PC-3 (cell line): Measurements from ENCODE around the gene PPFIBP1. TPM values are rescaled to one million over a fixed set of nuclear protein-coding genes. Genes with fewer than 3 reads are reported as not detected.

Source experiments
- ATAC-seq: fragments of 200-7000 bp; cut with Tn5 transposase; 2 replicates; pipeline ENCODE4 v1.9.1; 2020; ENCODE audit warnings: mild to moderate bottlenecking, moderate library complexity
- BruUV-seq: library from RNA; stranded (reverse); fragments of 400-500 nt; replicated peaks from 2 replicates; lab custom pipeline; 2021; lab: Mats Ljungman, UMichigan
- CTCF ChIA-PET: fragments of 300-600 bp; sonication (Branson Sonifier 250); formaldehyde crosslinking; loops from one replicate; lab custom pipeline; 2022; ENCODE audit warnings: antibody characterized with exemption; lab: Charles Lee
- POLR2A ChIA-PET: fragments of 300-600 bp; sonication (Branson Sonifier 250); formaldehyde crosslinking; loops from one replicate; lab custom pipeline; 2022; ENCODE audit warnings: antibody characterized with exemption; ENCODE audit not compliant: unreplicated experiment; lab: Charles Lee
- DNase-seq: peaks from one replicate; pipeline ENCODE4 v3.0.0-alpha.2; 2015
- H2AFZ ChIP-seq: fragments of 300-600 bp; sonication (generic); 2 replicates; pipeline ENCODE4 v1.6.0; 2016; ENCODE audit warnings: antibody characterized with exemption, low read length
- H3F3A ChIP-seq: fragments of 300-600 bp; sonication (generic); one replicate; pipeline ENCODE4 v1.6.0; 2017; ENCODE audit warnings: antibody characterized with exemption, low read length, control low read depth, mild to moderate bottlenecking; ENCODE audit not compliant: unreplicated experiment
- H3K27ac ChIP-seq: fragments of 300-600 bp; sonication (generic); 2 replicates; pipeline ENCODE4 v1.5.1; 2016; ENCODE audit warnings: mild to moderate bottlenecking, low read length
- H3K27me3 ChIP-seq: fragments of 300-600 bp; sonication (generic); 2 replicates; pipeline ENCODE4 v1.6.1; 2016; ENCODE audit warnings: low read length, mixed read lengths
- H3K36me3 ChIP-seq: fragments of 300-600 bp; sonication (generic); 2 replicates; pipeline ENCODE4 v1.6.1; 2016; ENCODE audit warnings: low read depth, mixed run types, low read length, mixed read lengths
- H3K4me1 ChIP-seq: fragments of 300-600 bp; sonication (generic); 2 replicates; pipeline ENCODE4 v1.5.1; 2016; ENCODE audit warnings: low read length; ENCODE audit not compliant: insufficient read depth
- H3K4me2 ChIP-seq: fragments of 300-600 bp; sonication (generic); 2 replicates; pipeline ENCODE4 v1.6.0; 2016; ENCODE audit warnings: low read length
- H3K4me3 ChIP-seq: fragments of 300-600 bp; sonication (generic); 2 replicates; pipeline ENCODE4 v1.5.1; 2016; ENCODE audit warnings: mild to moderate bottlenecking, low read length, mixed read lengths
- H3K79me2 ChIP-seq: fragments of 300-600 bp; sonication (generic); 2 replicates; pipeline ENCODE4 v1.6.1; 2017; ENCODE audit warnings: low read length, mixed read lengths
- H3K9ac ChIP-seq: fragments of 300-600 bp; sonication (generic); 2 replicates; pipeline ENCODE4 v1.6.0; 2016; ENCODE audit warnings: mild to moderate bottlenecking, low read length
- H3K9me2 ChIP-seq: fragments of 300-600 bp; sonication (generic); replicated peaks from 2 replicates; pipeline ENCODE4 v1.6.1; 2016; ENCODE audit warnings: mixed run types, low read length, mixed read lengths
- H3K9me3 ChIP-seq: fragments of 300-600 bp; sonication (generic); 2 replicates; pipeline ENCODE4 v1.6.1; 2016; ENCODE audit warnings: low read length, mixed read lengths
- H4K20me1 ChIP-seq: fragments of 300-600 bp; sonication (generic); 2 replicates; pipeline ENCODE4 v1.6.1; 2016; ENCODE audit warnings: low read length, mixed read lengths
- CTCF ChIP-seq: fragments of 300-600 bp; sonication (generic); conservative IDR thresholded peaks from 2 replicates; pipeline ENCODE4 v1.5.1; 2017; ENCODE audit warnings: antibody characterized with exemption, low read depth, mild to moderate bottlenecking, low read length
- EZH2 ChIP-seq: fragments of 300-600 bp; sonication (generic); IDR thresholded peaks from one replicate; pipeline ENCODE4 v1.6.1; 2017; ENCODE audit warnings: antibody characterized with exemption, mild to moderate bottlenecking, low read length; ENCODE audit not compliant: unreplicated experiment
- EZH2phosphoT487 ChIP-seq: fragments of 300-600 bp; sonication (generic); IDR thresholded peaks from 2 replicates; pipeline ENCODE4 v1.6.1; 2018; ENCODE audit warnings: mild to moderate bottlenecking, antibody characterized with exemption, low read length, borderline replicate concordance
- intact Hi-C: fragments of 100-400 bp; cut with micrococcal nuclease; formaldehyde crosslinking; loops from 2 replicates; pipeline ENCODE4 v1.9.0; 2023
- total RNA-seq: library from RNA; depleted of rRNA; stranded (reverse); fragments of >200 nt; gene quantifications from 2 replicates; pipeline ENCODE4 v1.2.3, GENCODE V29; 2014

Gene PPFIBP1
- total RNA-seq, 1 experiment from 2014 or later = 56.9 TPM

DNA sequence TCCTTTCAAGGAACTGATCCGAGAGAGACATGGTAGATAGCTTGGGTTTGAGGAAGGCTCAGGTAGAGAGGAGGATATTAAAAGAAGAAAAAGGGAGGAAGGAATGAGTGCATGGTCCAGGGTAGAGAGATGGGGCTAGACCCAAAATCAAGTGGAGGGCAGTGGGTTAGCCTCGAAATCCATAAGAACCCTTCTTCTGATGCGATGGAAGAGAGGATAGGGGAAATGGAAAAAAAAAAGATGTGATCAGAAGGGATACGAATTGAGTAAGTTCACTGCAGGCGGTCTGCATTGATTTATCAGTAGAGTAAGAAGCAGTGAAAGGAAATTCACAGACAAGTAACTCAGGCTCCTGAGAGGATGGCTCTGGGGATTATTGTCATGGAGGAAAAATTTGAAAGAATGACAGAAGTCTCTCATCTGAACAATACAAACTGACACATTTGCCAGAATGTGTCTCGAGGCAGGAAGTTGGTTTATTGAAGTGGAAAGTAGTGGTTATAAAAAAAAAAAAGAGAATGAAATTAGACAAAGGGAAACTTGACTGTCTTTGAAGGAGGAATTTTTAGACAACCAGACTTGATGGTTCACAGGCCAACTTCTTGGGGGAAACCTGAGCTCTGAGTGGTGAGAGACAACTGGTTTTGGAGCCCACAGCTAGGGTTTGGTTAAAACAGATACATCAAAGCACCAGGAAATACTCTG, 10.2 kb downstream of the PPFIBP1 start:
- intact Hi-C loops = no loop called here
- Histone ChIP-seq H2AFZ (no peak overlapping the region), H3K36me3 (peaks cover 11% of the 10 kb centered on the region), H3K4me1 (peaks cover 18% of the 10 kb centered on the region), H3F3A (no peaks in the 10 kb centered on the region), H3K79me2 (peaks cover 97% of the 10 kb centered on the region), H3K9me2 (no peaks in the 10 kb centered on the region), H3K4me2 (no peak overlapping the region), H3K27me3 (no peaks in the 10 kb centered on the region), H4K20me1 (no peaks in the 10 kb centered on the region), H3K4me3 (no peak overlapping the region), H3K9ac (no peak overlapping the region), H3K27ac (no peak overlapping the region), H3K9me3 (no peaks in the 10 kb centered on the region)
- no TSS peak for BruUV-seq
- TF ChIP-seq CTCF (no peak), EZH2 (no peak), EZH2phosphoT487 (no peak)
- POLR2A ChIA-PET = interaction anchor here (0.6 kb wide), 1 partner anchor 11 kb away, joined by 3 read pairs; no protein-coding TSS in a partner anchor
- CTCF ChIA-PET = no interaction called here
- ATAC-seq (no peak), DNase-seq (no peak)

DNA sequence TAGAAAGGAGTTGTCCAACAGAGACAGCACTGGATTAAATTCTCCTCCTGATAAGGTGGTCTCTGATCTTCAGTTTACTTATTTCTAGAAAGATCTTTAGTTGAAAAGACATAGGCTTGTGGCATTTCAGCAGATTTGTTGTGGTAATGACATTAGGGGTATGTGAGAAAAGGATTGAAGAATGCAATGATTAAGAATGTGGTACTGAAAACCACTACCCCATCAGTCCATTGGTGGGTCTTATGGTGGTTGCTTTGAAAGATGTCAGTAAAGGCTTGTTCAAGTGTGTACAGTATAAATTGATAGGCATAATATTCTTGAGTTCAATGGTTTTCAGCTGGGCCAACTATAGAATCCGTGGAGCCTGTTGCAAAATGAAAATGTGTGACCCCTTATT, 10.8 kb downstream of the PPFIBP1 start:
- POLR2A ChIA-PET = interaction anchor here (0.6 kb wide), 1 partner anchor 10 kb away, joined by 3 read pairs; no protein-coding TSS in a partner anchor
- no peaks in the 10 kb centered on the region for H3K9me3 ChIP-seq
- H3K27ac ChIP-seq = no peak overlapping the region
- H4K20me1 ChIP-seq = no peaks in the 10 kb centered on the region
- no TSS peak for BruUV-seq
- CTCF ChIA-PET = no interaction called here
- H3K9ac ChIP-seq = no peak overlapping the region
- no peak overlapping the region for H3K4me3 ChIP-seq
- H3K4me1 ChIP-seq = peaks cover 20% of the 10 kb centered on the region
- no peak for DNase-seq
- intact Hi-C loops = no loop called here
- no peaks in the 10 kb centered on the region for H3K9me2 ChIP-seq
- peaks cover 11% of the 10 kb centered on the region for H3K36me3 ChIP-seq
- H3K27me3 ChIP-seq = no peaks in the 10 kb centered on the region
- H3K4me2 ChIP-seq = no peak overlapping the region
- TF ChIP-seq EZH2 (no peak), CTCF (no peak), EZH2phosphoT487 (no peak)
- ATAC-seq = no peak
- H2AFZ ChIP-seq = no peak overlapping the region
- no peaks in the 10 kb centered on the region for H3F3A ChIP-seq
- H3K79me2 ChIP-seq = peaks cover 97% of the 10 kb centered on the region

GRCh38 chr12:27535318-27535717, 11.3 kb downstream of the PPFIBP1 start:
- DNase-seq (no peak), ATAC-seq (no peak)
- peaks cover 15% of the 10 kb centered on the region for H3K4me1 ChIP-seq
- TF ChIP-seq CTCF (no peak), EZH2 (no peak), EZH2phosphoT487 (no peak)
- no peak overlapping the region for H3K9ac ChIP-seq
- no peaks in the 10 kb centered on the region for H3K27me3 ChIP-seq
- H4K20me1 ChIP-seq = no peaks in the 10 kb centered on the region
- BruUV-seq = no TSS peak
- no peak overlapping the region for H3K4me3 ChIP-seq
- H3K4me2 ChIP-seq = no peak overlapping the region
- no peaks in the 10 kb centered on the region for H3K9me3 ChIP-seq
- no peak overlapping the region for H3K27ac ChIP-seq
- no peaks in the 10 kb centered on the region for H3F3A ChIP-seq
- H3K79me2 ChIP-seq = peaks cover 97% of the 10 kb centered on the region
- no peaks in the 10 kb centered on the region for H3K9me2 ChIP-seq
- intact Hi-C loops = no loop called here
- CTCF ChIA-PET = no interaction called here
- no peak overlapping the region for H2AFZ ChIP-seq
- H3K36me3 ChIP-seq = peaks cover 11% of the 10 kb centered on the region
- POLR2A ChIA-PET = no interaction called here
